Activated CD4-positive, CD25-positive, alpha-beta regulatory T cell treated with anti-CD3 and anti-CD28 coated beads, Interleukin-2, amount 50 U/mL, for 72 hours (primary cell): ENCODE results near the gene ITIH2.
A peak's percentile ranks its signal among the peaks of the same experiment; 100 is the strongest.
"Not testable (repeated sequence)": the region's sequence is repeated elsewhere in the genome, so short reads cannot be mapped to it uniquely, and the experiment has no call there.

Experiments
- DNase-seq: peaks from one replicate; pipeline ENCODE4 v3.0.0; 2021

ITIH2 gene

GRCh38 chr10:7703140-7703539 is at the start of gene ITIH2:
ITIH2 (plus strand) TSS chr10:7703316; CDS start chr10:7703435, 119 bp downstream.
- DNase-seq, result no peak

DNA sequence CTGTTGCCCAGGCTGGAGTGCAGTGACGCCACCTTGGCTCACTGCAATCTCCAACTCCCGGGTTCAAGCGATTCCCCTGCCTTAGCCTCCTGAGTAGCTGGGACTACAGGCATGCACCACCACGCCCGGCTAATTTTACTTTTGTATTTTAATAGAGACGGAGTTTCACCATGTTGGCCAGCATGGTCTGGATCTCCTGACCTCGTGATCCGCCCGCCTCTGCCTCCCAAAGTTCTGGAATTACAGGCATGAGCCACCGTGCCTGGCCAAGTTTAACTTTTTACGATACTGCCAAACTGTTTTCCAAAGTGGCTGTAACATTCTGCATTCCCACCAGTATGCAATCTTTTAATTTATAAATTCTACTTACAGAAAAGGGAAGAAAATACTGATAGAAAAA is 46.0 kb upstream of the ITIH2 start:
- not testable (repeated sequence) for DNase-seq

DNA sequence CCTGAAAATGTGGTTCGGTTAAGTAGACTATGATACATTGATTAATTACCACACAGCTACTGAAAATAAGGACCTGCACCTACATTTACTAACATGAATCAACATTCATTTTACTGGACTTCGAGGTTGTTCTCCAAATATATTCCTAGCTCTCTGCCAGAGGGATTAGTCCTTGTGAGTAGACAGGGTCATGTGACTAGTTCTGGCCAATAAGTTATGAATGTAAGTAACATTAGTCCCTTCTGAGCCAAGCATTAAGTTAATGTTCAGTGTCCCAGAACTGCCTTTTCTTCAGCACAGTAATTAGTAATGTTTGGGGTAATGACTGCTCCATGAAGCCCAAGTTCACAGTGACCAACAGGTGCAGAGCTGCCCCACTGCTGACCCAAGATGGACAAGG is 45.6 kb upstream of the ITIH2 start:
- no peak for DNase-seq

DNA sequence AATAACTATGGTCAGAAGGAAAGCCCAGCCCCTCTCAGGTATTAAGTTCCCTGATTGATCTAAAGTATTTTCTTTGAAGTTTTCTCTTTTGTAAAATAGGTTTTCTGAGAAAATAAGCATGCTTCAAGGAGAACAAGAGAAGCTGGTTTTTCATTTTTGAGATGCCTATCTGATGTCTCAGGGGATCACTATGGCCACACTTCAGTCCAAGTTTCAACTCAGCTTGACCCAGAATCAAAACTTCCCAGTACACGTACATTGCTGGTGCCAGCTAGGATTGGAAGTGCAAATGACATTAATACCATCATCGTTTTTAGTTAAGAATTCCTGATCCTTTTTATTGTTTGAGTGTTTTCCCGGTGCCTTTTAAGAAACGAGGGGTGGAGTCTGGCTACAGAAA is 43.6 kb upstream of the ITIH2 start:
- DNase-seq, result no peak

- DNase-seq, result no peak
These were observed 40.6 kb upstream of the ITIH2 start for GRCh38 chr10:7662522-7662921.

- no peak for DNase-seq
These were observed 38.4 kb upstream of the ITIH2 start for GRCh38 chr10:7664707-7665106.

DNA sequence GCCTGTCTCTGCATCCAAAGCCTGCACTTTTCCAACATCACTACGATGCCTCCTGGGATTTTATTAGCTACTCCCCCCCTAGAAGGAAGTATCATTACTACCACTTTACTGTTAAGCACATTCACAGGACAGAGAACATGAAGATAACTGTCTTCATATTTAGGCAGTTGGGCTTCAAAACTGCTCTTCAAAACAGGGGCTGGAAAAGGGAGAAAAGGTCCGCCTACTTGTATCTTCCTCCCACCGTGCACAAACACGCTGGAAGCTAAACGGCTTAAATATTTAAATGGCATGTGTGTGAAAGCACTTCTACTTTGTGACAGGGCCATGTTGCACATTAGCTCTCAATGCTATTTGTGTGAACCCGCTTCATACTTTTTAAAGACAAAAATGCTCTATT is 37.3 kb upstream of the ITIH2 start:
- DNase-seq, result no peak

DNA sequence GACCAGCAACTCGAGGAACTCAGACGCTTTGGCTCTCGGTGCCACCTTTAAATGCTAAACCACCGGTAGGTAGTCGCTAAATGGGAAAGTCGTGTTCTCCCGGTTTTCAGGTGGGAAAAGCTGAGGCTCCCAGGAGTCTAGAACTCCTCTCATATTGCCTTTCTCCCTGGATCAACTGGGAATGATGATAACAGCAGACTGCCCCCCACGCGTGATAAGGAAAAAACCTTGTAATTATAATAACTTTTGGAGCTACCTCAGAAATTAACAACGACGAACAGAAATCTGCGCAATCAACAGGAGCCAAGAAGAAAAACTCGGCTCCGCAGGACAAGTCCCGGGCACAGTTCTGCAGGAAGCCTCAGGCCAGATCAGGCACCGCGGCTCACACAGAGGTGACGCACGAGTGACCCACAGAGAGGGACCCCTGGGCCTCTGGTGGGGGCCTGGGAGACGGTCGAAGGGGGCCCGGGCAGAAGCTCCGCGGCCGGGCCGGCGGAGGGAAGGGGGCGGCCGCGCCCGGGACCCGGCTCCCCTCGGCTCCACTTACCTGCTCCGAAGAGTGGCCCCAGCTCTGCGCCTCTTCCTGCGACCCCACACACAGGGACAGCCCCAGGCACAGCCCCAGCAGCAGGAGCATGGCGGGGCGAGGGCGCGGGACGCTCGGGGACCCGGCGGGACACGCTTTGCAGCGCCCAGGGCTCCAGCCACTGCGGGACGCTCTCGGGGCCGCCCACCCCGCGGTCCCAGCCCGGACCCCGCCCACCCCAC is 36.7 kb upstream of the ITIH2 start, which contains the start of gene ITIH5:
ITIH5 (minus strand) TSS at position 714 of the 771 bp plus-strand sequence; CDS start at position 640, 74 bp downstream.
- no peak for DNase-seq

DNA sequence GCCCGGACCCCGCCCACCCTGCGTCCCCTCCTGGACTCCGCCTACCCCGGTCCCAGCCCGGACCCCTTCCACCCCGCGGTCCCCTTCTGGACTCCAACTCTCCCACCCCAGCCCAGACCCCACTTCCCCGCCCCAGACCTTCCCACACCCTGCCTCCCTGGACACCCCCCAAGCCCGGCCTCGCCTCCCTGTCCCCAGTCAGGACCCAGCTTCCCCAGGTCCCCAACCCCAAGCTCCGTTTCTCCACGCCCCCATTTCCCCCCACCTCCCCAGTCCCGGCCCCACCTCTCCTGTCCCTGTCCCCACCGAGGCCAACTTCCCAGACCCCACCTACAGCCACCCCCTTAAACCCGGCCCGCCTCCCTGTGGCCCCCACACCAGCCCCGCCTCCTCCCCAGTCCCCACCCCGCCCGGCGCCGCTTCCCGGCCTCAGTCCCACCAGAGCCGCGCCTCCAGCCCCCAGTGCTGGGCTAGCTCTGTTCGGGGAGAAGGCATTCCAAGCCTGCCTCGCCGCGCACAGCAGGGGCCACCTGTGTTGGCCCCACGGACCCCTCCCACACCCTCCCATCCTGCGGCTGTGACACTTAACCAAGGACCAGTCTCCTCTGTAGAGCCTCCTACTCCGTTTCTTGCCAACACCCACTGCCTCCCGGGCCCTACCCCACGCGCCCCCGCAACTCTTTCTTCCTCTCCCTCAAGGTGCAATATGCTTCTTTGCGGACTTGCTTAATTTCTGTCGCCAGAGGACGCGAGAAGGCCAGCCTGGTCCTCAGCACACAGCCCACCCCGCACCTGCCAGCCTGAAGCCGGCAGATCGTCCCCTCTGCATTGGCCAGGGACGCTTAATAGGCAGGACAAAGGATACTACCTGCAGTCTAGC is 35.6 kb upstream of the ITIH2 start:
- no peak for DNase-seq

DNA sequence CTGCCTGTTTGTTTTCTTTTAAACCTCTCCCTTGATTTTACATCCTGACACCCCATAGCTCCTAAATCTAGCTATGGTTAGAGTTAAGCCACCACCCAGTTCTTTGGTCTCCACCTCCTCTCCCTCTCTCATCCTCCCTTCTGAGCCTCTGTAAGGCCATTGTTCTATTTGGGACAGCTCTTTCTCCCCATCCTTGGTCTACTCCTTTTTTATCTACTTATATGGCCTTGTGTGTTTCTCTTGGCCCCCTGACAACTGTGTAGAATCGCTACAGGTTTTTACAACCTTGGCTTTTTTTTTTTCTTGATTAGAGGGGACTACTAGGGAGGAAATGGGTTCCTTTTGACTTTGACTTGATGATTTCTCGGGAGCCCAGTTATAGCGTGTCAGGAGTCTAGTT is 33.0 kb upstream of the ITIH2 start:
- DNase-seq, result no peak

- DNase-seq, result no peak
These were observed 30.6 kb upstream of the ITIH2 start for GRCh38 chr10:7672341-7673134.

GRCh38 chr10:7679256-7679655 is 23.9 kb upstream of the ITIH2 start:
- no peak for DNase-seq

DNA sequence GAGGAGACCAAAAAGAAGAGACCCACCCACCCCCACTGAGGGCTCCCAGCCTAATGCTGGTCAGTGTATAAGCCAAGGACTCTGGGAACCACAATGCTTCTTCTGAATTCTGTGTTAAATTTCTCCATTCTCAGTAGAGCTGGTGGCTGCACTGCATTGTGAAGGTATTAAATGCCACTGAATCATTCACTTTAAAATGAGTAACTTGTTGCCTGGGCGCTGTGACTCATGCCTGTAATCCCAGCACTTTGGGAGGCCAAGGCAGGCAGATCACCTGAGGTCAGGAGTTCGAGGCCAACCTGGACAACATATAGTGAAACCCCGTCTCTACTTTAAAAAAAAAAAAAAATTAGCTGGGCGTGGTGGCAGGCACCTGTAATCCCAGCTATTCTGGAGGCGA is 23.0 kb upstream of the ITIH2 start:
- DNase-seq, result not testable (repeated sequence)

- DNase-seq, result no peak
These were observed 16.6 kb upstream of the ITIH2 start for GRCh38 chr10:7686351-7687171.

DNA sequence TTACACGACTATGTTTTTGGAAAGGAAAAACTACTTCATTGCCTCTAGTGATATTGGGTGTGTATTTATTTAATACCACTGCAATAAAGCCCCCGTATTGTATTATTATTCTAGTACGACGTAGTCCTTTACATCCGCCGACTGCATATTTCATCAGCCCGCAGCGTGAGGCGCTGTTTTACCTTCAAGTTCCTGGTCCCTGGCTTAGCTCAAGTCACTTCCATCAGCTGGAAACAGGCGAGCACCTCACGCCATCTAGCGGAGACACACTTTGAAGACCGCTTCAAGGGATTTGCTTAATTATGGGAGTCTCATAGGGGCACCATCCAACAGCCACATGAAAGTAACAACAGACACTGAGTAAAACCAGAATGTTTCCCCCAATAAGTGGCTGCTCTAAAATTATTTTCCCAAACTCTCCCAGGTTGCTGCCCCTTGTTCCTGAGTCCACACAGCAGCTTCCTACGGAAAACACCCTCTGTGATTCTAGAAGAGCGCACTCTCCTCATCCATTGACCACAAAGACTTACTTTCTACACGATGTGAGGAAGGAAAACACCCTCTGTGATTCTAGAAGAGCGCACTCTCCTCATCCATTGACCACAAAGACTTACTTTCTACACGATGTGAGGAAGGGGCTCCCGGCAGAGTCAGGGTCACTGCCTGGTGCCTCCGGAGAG is 15.7 kb upstream of the ITIH2 start:
- peak; percentile 57 for DNase-seq

DNA sequence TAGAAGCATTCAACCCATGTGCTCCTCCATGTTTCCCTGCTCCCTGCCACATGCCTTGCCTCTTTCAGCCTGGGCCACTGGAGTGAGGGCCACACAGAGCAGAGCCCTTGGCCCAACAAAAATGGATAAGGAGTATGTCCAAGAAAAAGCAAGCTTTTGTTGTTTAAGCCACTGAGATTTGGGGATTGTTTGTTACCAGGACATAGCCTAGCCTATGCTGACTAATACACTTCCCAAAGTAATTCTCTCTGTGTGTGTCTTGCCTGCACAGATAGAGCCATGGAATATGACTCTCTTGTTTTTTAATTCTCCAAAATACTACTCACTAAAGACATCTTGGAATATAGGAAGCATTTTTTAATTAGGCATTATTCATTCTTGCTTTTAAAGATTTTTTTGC is 13.5 kb upstream of the ITIH2 start:
- no peak for DNase-seq

DNA sequence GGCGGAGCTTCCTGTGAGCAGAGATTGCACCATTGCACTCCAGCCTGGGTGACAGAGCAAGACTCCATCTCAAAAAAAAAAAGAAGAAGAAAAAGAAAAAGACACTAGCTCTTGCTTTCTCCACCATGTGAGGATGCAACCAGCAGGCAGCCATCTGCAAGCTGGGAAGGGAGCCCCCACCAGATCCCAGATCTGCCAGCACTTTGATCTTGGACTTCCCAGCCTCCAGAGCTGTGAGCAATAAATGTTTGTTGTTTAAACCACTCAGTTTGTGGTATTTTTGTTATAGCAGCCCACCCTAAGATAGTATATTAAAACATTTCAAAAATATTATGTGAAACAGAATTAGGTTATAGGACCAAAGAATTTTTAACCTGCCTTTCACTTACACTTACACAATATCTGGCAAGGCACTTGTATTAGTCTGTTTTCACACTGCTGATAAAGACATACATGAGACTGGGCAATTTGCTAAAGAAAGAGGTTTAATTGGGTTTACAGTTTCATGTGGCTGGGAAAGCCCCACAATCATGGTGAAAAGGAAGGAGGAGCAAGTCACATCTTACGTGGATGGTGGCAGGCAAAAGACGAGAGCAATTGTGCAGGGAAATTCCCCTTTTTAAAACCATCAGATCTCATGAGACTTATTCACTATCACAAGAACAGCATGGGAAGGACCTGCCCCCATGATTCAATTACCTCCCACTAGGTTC is 12.1 kb upstream of the ITIH2 start:
- not testable (repeated sequence) for DNase-seq

GRCh38 chr10:7692368-7692767 is 10.7 kb upstream of the ITIH2 start:
- DNase-seq, result not testable (repeated sequence)

DNA sequence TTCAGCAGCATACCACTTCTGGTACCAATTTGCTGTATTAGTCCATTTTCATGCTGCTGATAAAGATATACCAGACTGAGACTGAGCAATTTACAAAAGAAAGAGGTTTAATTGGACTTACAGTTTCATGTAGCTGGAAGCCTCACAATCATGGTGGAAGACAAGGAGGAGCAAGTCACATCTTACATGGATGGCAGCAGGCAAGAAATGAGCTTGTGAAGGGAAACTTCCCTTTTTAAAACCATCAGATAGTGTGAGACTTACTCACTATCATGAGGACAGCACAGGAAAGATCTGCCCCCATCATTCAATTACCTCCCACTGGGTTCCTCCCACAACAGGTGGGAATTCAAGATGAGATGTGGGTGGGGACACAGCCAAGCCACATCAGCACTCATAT is 9.9 kb upstream of the ITIH2 start:
- DNase-seq, result not testable (repeated sequence)

GRCh38 chr10:7696545-7696944 is 6.6 kb upstream of the ITIH2 start:
- no peak for DNase-seq

DNA sequence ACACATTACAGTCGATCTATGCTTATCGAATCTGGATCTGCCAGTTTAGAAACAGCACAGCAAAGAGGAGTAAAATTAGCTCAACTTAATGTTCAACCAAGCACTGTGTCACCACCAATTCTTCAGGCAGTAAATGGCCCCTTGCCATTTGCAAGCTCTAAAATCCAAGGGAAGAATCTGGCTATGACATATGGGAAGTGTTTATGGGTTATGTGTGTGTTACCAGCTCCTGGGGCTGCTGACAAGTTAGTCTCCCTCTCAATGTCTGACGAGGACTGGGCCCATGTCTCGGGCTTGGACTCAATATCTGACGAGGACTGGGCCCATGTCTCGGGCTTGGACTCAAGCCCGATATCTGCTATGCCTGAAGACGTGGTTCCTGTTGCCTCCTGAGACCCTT is 5.7 kb upstream of the ITIH2 start:
- DNase-seq, result no peak
